NOMO-1 treated with dmso at 0.1 percent for 144 hours (cell line): Measurements from ENCODE around the gene GGA1.
A peak's percentile ranks its signal among the peaks of the same experiment; 100 is the strongest.

Source experiments
- DNase-seq: peaks from one replicate; lab custom pipeline; 2025; ENCODE audit not compliant: unreplicated experiment; lab: John Stamatoyannopoulos, UW

Gene GGA1

DNA sequence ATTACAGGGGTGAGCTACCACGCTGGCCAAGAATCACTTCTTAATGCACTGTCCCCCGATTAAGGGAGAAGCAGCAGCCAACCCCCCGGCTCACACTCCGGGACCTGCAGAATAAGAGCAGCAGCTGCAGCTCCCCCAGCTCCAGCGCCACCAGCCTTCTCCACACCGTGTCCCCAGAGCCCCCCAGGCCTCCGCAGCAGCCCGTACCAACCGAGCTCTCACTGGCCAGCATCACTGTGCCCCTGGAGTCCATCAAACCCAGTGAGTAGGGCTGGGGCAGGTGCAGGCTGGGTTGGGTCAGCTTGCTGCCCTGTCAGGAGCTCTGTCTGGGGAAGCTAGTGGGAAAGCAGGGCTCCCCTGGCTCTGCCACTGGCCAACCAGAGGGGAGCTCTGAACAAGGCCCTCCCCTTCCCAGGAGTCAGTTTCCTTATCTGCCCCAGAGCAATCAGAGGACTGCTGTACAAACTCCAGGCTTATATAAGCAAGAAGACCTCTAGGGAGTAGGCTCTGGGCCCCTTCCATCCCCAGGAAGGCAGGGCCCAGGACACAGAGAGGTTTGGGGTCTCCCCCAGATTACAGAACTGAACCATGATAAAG lies 22.3 kb downstream of the GGA1 start:
- no peak for DNase-seq

DNA sequence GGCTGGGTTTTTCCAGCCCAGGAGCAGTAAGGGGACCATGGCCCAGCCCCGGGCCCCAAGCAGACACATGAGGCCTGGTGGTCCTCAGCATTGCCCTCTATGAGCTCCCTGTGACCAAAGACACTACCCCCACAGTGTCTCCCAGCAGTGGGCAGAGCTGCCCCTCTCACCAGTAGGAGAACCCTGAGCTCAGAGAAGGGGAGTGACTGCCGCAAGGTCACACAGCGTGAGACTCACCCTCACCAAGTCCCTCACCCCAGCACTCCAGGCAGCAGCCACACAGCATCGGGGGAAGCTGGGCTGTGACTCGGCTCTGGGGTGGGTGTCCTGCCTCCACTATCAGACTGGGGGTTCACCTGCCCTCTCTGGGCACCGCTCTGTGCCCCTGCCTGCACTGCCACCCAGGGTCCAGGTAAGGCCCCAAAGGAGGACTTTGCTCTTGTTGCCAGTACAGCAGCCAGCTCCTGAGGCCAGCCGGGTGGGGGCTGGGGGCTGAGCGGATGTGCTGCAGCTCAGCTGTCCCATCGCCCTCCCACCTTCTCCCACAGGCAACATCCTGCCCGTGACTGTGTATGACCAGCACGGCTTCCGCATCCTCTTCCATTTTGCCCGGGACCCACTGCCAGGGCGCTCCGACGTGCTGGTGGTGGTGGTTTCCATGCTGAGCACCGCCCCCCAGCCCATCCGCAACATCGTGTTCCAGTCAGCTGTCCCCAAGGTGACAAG lies 23.0 kb downstream of the GGA1 start:
- DNase-seq = no peak

DNA sequence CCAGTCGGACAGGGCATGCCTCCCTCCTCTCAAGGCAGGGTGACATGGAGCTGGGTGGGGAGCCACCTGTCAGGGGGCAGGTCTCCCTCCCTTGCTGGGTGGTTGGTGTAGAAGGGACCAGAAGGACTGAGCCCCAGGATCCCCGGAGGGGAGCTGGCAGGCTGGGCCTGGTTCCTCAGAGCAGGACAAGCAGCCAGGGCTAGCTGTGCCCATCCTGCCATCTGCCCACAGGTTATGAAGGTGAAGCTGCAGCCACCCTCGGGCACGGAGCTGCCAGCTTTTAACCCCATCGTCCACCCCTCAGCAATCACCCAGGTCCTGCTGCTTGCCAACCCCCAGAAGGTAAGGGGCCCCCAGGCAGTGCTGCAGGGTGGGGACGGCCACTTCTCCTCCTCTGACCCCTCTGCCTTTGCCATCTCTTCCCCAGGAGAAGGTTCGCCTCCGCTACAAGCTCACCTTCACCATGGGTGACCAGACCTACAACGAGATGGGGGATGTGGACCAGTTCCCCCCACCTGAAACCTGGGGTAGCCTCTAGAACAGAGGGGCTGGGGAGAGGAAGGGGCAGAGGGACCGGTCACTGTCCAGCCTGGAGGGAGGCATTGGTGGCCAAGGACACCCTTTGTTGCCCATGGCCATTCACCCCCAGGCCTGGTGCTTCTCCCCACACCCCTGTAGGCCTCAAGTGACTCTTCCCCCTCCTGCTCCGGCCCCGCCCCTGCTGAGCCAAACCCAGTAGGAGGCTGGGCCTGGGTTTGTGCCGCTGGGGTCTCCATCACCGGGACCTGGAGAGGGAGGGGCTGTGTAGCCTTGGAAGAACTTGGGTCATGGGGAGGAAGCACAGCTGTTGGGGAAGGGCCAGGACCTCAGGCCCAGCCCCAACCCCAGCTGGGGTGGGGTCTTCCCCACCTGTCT lies 23.8 kb downstream of the GGA1 start:
- DNase-seq = no peak

DNA sequence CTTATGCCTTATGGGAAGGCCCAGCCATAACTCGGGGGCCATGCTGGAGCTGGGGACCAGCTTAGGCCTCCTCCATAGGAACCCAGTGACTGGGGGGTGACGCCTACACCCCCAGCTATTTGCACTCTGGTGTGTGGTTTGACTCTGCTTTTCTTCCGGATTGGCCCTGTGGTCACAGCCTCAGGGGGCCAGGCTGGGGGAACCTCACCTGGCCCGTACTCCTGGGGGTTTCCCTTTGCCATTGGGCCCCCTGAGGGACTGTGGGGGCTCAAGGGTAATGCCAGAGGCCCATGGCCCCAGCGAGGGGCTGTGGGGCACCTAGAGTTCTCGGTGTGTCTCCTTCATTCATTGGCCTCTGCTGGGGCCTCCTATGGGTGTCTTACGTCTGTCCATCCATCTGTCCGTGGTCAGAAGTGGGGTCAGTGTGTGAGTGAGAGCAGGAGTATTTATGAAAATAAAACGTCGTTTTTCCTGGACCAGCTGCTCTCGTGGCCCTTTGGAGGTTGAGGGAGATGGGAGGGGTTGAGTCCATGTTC lies 24.5 kb downstream of the GGA1 start:
- peak; percentile 64 for DNase-seq

DNA sequence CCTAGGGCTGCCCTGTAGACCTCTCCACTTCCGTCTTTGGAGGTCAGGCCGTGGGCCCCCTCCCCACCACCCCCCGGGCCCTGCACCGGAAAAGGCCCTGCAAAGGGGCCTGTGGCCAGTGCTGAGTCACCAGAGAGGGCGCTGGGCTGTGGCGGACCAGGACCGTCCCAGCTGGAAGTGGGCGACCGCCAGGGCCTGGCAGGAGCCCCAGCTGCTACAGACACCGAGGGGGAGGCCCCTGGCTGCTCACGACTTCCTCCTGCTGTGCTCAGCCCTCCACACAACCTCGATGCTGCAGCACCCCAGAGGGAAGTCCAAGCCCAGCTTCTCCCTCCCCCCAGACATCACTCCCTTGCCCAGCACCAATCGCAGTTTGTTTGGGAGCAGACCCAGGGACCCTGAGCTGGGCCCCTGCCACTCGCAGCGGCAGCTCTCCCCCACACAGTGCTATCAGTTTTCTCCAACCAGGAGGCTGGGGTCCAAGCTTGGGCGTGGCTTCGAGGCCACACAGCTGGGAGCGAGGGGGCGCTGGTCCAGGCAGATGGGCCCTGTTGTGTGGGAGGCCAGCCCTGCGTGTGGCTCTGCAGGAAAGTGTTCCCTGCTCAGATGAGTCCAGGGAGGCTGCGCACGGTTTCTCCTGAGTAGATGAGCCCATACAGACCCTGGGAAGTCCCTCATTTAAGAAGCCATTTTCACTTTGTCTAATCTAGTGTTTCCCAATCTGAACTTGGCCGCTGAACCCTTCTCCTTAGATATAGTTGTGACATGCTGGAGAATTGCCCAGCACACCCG lies 25.2 kb downstream of the GGA1 start:
- peak; percentile 93 for DNase-seq

DNA sequence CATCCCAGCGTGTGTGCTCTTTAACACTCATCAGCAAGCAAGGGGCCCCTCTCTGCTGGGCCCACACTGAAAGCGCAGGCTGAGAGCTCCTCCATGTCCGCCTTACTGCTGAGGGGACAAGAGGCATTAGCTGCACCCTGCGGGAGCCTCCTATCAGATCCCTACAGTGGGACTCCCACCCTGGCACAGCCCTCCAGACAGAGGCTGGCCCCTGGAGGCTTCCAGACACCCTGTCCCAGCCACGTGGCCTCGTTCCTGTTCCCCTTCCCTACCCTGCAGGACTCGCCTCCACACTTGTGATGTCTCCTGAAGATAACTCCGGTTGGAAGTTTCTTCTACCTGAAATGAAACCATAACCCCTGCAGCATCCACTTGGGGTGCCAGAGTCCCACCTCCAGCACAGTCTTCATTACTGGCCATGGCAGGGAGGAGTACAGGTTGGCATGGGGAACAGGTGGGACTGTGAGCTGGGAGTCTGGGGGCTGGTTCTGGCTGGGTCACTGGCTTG lies 25.8 kb downstream of the GGA1 start:
- no peak for DNase-seq

DNA sequence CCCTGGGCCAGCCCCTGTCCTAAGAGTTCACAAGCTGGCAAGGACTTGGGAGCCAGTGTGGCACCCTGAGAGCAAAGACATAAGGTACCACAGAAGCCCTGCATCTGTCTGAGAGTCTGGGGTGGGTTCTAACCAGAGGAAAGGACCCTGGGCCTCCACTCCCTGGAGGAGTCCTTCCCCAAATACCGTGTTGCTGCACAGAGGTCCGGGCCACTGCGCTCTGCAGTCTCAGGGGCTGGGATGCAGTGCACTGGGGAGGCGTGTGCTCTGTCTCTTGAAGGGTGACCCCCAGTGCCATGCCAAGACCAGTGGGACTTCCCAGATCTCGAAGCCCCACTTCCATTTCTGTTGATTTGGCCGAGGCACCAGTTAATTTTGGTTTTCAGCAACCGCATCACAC lies 26.5 kb downstream of the GGA1 start:
- DNase-seq = no peak

DNA sequence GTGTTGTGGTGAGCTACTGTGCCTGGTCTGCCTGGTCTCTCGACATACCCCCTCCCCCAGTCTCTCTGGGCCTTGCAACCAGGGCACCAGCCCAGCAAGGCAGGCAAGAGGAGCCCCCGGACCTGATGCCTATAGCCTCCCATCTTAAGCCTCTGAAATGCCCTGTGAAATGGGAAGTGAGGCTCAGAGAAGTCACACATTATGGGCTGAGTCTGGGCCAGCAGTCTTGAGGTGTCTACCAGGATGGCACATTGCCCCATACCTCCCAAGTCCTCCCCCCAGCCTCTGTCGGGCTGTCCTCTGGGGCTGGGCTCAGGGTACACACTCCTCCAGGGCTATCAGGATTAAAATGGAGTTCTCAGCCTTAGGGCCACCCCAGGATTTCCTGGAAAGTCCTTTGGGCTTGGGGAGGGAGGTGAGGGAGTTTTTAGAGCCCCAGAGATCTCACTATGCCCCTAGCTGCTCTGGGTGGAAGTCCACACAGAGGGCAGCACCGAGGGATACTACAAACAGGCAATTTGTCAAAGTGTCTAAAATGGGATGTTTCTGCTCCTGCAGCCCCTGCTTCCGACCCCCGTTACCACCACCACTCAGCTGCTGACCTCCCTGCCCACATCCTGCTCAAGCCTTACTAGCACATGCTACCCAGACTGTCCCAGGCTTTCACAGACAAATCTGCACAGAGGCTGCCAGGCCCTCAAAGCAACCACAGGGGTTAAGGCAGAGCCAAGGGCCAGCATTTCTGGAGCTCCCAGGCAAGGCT lies 27.7 kb downstream of the GGA1 start:
- DNase-seq = peak; percentile 90

DNA sequence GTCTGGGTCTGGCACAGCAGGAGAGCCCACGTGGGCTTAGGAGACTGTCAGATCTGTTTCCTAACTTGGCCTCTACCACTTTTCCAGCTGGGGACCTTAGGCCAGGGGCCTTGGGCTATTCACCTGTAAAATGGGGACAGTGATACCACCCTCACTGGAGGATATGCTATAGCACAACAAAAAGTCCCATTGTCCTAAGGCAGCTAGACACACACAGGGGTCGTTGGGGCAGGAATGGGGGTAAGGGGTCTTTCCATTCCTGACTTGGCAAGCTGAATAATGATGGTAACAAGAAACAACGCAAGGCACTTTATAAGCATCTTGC lies 28.3 kb downstream of the GGA1 start:
- DNase-seq = no peak

DNA sequence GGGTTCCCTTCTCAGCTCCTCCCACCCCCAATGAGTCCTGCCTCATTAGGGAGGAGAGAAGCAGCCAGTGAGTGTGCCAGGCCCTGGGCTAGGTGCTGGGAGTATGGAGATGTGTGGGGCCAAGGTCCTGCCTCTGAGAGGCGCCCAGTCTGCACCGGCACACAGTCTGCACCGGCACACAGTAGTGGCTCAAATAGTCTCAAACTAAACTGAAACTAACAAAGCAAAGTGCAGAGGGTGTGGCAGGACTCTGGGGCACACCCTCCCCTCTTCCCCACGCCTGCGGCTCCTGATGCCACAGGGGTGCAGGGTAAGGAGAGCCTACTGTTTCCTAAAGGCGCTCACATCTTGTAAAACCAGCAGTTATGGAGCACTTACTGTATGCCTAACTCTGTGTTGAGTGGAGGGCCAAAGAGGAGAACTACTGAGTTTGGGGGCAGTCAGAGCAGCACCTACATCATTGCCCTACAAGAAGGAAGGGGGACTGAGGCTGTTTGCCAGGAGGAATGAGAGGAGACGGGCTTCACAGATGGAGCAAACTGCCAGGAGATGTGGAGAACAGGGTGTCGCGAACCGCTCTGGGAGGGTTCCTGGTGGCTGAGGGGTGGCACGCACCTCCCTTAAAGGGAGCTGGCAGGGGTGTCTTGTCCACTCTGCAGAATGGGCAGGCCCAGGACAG lies 29.9 kb downstream of the GGA1 start:
- DNase-seq = no peak

DNA sequence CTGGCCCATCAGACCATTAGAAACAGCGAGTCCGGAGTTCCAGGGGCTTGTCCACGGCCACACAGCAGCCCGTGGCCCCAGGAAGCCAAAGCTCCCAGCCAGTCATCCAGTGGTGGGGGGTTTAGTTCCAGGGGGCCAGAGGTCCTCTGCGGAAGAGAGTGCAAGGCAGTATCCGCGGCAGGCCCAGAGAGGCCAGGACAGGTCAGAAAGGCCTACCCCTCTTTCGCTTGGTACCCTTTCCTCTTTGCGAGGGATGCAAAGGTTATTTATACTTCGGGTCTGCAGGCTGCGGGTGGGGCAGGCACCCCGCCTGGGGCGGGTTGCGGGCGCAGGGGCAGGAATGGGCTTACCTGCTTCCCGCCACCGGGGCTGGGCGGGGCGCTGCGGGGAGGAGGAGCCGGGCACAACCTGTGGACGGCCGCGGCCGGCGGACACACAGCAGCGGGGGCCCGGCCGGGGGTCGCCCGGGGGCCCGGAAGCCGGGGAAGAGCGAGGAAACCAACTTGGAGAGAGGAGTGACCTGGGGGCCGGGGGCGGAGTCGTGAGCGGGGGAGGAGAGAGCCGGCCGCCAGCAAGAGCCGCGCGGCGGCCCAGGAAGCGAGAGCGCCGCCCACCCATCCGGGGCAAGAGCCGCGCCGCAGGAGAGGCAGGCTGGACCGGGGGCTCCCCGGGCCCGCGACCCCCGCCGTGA lies 30.6 kb downstream of the GGA1 start, which contains the start of gene SH3BP1:
TSS of gene SH3BP1 (plus strand) at position 600 of the 691 bp plus-strand sequence. CDS start 119 bp downstream, outside the sequence.
- DNase-seq = peak; percentile 25

DNA sequence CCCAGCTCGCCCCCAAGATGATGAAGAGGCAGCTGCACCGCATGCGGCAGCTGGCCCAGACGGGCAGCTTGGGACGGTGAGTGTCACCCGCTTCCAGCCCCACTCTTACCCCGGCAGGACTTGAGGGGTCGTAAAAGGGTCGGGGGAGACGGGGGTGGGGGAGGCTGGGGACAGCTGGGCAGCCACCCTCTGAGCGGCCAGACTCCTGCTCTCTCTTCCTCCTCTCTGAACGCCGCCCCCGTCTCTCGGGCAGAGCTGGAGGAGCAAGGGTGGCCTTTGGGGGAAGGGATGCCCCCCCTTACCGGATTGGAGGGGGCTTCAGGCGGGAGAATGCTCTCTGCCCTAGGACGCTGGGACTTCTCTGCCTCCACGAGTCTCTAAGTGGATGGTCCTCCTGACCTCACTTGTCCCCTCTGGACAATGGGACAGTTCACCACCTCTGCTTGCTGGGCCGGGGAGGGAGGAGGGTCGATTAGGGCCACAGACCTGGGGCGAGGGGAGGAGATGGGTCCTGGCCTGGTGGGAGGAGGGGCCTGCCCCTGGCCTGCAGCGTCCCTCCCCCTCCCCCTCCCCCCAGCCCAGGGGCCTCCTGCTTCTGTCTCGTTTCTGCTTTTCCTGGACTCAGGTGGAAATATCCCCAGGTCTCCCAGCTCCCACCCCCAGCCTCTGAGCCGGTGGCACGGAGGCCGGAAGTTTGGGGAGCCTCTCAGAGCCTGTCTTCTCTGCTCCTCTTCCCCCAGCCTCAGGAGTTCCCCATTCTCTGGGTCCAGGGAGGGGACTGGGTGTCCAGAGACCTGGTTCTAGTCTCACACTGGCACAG lies 31.3 kb downstream of the GGA1 start:
- peak; percentile 45 for DNase-seq

DNA sequence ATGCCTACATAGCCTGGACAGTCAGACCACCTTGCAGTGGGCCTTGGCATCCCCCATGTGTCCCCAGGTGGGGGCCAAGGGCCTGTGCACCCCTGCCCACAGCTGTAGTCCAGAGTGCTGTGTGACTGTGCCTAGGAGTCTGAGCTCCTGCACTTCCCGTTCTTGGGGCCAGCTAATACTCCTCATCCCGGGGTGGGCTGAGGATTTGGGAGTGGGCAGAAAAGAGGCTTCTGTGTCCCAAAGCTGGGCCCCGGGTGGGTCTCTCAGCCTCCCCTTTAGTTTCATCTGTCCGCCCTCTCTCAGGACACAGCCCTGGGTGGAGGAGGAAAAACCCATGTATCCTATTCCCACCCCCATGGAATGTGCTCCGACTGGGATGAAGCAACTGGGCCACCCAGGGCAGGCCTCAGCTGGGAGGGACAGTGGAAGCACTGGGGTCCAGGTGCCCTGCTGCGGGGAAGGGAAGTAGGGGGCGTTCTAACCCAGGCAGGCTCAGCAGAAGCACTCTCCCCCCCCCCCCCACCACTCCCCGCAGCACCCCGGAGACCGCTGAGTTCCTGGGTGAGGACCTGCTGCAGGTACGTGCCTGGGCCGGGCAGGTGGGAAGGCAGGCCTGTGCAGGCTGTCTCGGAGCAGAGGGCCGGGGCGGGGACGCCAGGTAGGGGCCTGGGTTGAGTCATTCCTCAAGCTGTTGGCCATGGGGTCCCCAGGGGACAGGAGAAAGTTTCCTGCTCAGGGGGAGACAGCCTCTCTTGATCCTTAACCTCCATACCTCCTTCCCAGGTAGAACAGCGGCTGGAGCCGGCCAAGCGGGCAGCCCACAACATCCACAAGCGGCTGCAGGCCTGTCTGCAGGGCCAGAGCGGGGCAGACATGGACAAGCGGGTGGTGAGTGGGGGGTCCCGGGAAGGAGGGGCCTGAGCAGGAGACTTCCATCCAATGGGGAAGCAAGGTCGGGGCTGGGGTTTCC lies 32.2 kb downstream of the GGA1 start:
- no peak for DNase-seq

DNA sequence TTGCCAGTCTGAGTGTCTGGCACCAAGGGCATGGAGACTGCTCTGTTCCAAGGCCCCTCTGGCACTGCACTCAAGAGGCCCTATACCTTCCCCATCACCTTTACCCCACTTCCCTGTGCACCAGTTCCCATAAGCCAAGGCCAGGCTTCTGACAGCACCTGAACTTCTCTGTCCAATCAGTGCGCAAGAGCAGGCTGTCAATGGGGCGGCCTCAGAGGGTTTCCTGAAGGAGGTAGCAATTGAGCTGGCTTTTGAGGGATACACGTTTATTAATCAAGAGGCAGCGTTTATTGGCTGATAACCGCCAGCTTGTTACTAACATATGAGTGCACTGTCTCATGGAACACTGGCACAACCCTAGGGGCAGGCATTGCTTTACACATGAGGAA lies 32.9 kb downstream of the GGA1 start:
- DNase-seq = no peak

DNA sequence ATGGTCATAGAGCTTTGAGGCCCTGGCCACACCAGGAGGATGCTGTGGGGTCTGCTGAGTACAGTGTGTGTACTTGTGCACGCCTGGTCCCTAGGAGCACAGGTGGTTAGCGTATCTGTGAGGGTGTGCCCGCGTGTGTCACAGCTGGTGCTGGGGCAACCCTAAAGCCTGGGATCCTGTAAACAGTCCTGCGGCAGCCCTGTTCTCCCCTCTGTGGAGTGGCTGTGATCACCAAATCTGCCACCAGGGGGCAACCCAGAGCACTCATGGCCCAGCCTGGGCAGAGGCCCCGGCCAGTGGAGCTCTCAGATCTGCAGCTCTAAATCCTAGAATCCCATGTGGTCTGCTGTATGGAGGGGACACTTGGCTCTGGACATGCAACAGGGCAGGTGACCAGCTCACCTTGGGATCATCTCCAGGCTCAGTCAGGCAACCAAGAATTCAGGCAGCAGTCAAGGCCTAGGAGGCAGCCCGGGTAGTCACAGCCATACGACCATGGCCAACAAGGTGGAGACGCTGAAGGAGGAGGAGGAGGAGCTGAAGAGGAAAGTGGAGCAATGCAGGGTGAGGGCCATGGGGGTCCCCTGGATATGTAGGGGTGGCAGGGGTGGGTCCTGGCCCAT lies 34.7 kb downstream of the GGA1 start:
- peak; percentile 62 for DNase-seq

DNA sequence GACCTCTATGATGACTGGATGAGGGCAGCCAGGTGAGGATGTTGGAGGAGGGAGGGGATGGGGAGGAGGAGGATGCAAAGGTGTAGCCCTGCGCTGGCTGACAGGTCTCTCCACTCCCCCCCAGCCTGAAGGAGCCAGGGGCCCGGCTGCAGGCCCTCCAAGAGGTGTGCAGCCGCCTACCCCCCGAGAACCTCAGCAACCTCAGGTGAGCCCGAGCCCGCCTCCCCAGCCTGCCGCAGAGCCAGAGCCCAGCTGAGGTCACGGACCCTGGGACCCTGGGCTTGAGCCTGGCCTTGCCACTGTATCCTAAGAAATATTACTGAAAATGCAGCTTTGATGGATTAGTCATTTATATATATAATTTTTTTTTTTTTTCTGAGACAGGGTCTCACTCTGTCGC lies 38.7 kb downstream of the GGA1 start:
- DNase-seq = no peak
